ENCODE data around the gene RHAG.

RHAG gene

DNA sequence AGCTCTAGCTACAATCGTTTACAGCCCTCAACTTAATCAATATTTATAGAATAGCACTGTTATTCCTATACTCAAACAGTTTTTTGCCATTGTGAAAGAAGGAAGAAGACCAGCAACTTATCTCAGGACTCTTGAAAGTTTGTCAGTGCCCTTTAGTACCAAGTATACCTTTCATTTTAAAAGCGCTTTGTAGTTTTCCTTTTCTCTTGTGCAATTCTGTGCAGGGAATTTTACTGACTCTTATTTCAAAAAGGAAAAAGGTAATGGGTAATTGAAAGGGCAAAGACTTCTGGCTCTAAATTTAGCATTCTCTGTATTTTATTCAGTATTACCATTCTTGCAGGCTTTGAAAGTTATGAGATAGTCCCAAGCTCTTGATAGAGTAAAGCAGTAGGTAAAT, 16.8 kb upstream of the RHAG start:
- H3K4me3 ChIP-seq (ENCODE audit: low read length), result no peak overlapping the region
- no peaks in the 10 kb centered on the region for H3K9me3 ChIP-seq (ENCODE audit: control insufficient read depth, low read length)
- H3K4me1 ChIP-seq (ENCODE audit: control insufficient read depth, insufficient read depth, low read length), result no peaks in the 10 kb centered on the region
- H3K36me3 ChIP-seq (ENCODE audit: control insufficient read depth, insufficient read depth, low read length, severe bottlenecking), result no peaks in the 10 kb centered on the region
- no peak for DNase-seq (ENCODE audit: low read depth)
- H3K27me3 ChIP-seq (replicated peaks; ENCODE audit: control insufficient read depth, insufficient read depth, low read length), result no peaks in the 10 kb centered on the region
- no peak overlapping the region for H3K9ac ChIP-seq (ENCODE audit: low read length)

GRCh38 chr6:49651239-49651638, 14.6 kb upstream of the RHAG start:
- H3K27me3 ChIP-seq (replicated peaks; ENCODE audit: control insufficient read depth, insufficient read depth, low read length), result no peaks in the 10 kb centered on the region
- H3K36me3 ChIP-seq (ENCODE audit: control insufficient read depth, insufficient read depth, low read length, severe bottlenecking), result no peaks in the 10 kb centered on the region
- H3K9ac ChIP-seq (ENCODE audit: low read length), result no peak overlapping the region
- DNase-seq (ENCODE audit: low read depth), result no peak
- no peak overlapping the region for H3K4me3 ChIP-seq (ENCODE audit: low read length)
- H3K9me3 ChIP-seq (ENCODE audit: control insufficient read depth, low read length), result no peaks in the 10 kb centered on the region
- H3K4me1 ChIP-seq (ENCODE audit: control insufficient read depth, insufficient read depth, low read length), result no peaks in the 10 kb centered on the region

DNA sequence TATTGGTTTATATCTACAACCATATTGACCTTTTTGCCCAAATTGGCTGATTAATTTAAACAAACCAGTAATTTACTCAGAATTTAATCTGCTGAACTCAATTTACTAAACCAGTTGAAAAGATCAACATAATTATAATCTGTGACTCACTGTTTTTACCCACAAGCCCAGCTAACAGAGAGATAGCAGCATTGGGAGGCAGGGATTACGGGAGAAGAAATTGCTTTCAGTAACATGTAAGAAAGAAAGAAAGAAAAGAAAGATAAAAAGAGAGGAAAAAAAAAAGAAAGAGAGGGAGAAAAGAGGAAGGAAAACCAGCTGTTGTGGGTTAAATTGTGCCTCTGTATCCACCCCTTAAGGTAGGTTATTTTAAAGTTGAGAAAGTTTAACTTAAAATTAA, 13.3 kb upstream of the RHAG start:
- Histone ChIP-seq H3K36me3 (ENCODE audit: control insufficient read depth, insufficient read depth, low read length, severe bottlenecking) (no peaks in the 10 kb centered on the region), H3K4me1 (ENCODE audit: control insufficient read depth, insufficient read depth, low read length) (no peaks in the 10 kb centered on the region), H3K9ac (ENCODE audit: low read length) (no peak overlapping the region), H3K4me3 (ENCODE audit: low read length) (no peak overlapping the region), H3K9me3 (ENCODE audit: control insufficient read depth, low read length) (no peaks in the 10 kb centered on the region), H3K27me3 (replicated peaks; ENCODE audit: control insufficient read depth, insufficient read depth, low read length) (no peaks in the 10 kb centered on the region)
- no peak for DNase-seq (ENCODE audit: low read depth)

- Histone ChIP-seq H3K27me3 (replicated peaks; ENCODE audit: control insufficient read depth, insufficient read depth, low read length) (no peaks in the 10 kb centered on the region), H3K36me3 (ENCODE audit: control insufficient read depth, insufficient read depth, low read length, severe bottlenecking) (no peaks in the 10 kb centered on the region), H3K9ac (ENCODE audit: low read length) (no peak overlapping the region), H3K9me3 (ENCODE audit: control insufficient read depth, low read length) (no peaks in the 10 kb centered on the region), H3K4me1 (ENCODE audit: control insufficient read depth, insufficient read depth, low read length) (no peaks in the 10 kb centered on the region), H3K4me3 (ENCODE audit: low read length) (no peak overlapping the region)
- DNase-seq (ENCODE audit: low read depth), result no peak
Observed at GRCh38 chr6:49648036-49648435, 11.4 kb upstream of the RHAG start.

GRCh38 chr6:49647476-49647875, 10.8 kb upstream of the RHAG start:
- Histone ChIP-seq H3K4me1 (ENCODE audit: control insufficient read depth, insufficient read depth, low read length) (no peaks in the 10 kb centered on the region), H3K27me3 (replicated peaks; ENCODE audit: control insufficient read depth, insufficient read depth, low read length) (no peaks in the 10 kb centered on the region), H3K36me3 (ENCODE audit: control insufficient read depth, insufficient read depth, low read length, severe bottlenecking) (no peaks in the 10 kb centered on the region), H3K9me3 (ENCODE audit: control insufficient read depth, low read length) (no peaks in the 10 kb centered on the region), H3K4me3 (ENCODE audit: low read length) (no peak overlapping the region), H3K9ac (ENCODE audit: low read length) (no peak overlapping the region)
- no peak for DNase-seq (ENCODE audit: low read depth)

DNA sequence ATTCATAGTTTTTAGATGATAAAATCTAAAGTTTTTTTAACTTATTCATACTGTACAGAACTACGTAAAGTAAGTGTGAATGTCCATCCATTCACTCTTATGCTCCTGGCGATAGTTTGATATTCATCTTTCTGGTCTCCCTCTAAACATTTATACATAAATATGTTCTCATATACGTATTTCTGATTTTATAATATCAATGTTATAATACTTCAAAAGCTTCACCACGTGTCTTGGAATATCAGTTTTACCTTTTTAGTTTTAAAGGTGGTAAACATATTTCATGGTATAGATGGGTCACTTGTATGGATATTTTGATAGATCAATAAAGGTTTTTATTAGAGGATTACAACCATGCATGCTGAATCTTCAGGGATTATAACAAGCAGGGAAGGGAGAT, 10.3 kb upstream of the RHAG start:
- H3K4me3 ChIP-seq (ENCODE audit: low read length), result no peak overlapping the region
- no peaks in the 10 kb centered on the region for H3K4me1 ChIP-seq (ENCODE audit: control insufficient read depth, insufficient read depth, low read length)
- no peaks in the 10 kb centered on the region for H3K27me3 ChIP-seq (replicated peaks; ENCODE audit: control insufficient read depth, insufficient read depth, low read length)
- H3K36me3 ChIP-seq (ENCODE audit: control insufficient read depth, insufficient read depth, low read length, severe bottlenecking), result no peaks in the 10 kb centered on the region
- no peak for DNase-seq (ENCODE audit: low read depth)
- no peaks in the 10 kb centered on the region for H3K9me3 ChIP-seq (ENCODE audit: control insufficient read depth, low read length)
- H3K9ac ChIP-seq (ENCODE audit: low read length), result no peak overlapping the region

GRCh38 chr6:49646130-49646824, 9.6 kb upstream of the RHAG start:
- no peak for DNase-seq (ENCODE audit: low read depth)
- Histone ChIP-seq H3K9me3 (ENCODE audit: control insufficient read depth, low read length) (no peaks in the 10 kb centered on the region), H3K9ac (ENCODE audit: low read length) (no peak overlapping the region), H3K36me3 (ENCODE audit: control insufficient read depth, insufficient read depth, low read length, severe bottlenecking) (no peaks in the 10 kb centered on the region), H3K4me3 (ENCODE audit: low read length) (no peak overlapping the region), H3K27me3 (replicated peaks; ENCODE audit: control insufficient read depth, insufficient read depth, low read length) (no peaks in the 10 kb centered on the region), H3K4me1 (ENCODE audit: control insufficient read depth, insufficient read depth, low read length) (no peaks in the 10 kb centered on the region)

DNA sequence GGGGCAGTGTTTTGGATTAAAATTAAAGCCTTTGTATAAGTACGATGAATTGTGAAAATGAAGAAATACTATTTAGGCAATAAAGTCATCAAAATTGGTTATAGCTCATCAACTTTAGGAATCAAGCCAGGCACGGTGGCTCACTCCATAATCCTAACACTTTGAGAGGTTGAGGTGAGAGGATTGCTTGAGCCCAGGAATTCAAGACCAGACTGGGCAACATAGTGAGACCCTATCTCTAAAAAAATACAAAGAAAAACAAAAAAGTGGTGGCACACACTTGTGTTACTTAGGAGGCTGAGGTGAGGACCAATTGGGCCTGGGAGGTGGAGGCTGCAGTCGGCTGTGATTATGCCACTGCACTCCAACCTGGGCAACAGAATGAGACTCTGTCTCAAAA, 8.5 kb upstream of the RHAG start:
- H3K9me3 ChIP-seq (ENCODE audit: control insufficient read depth, low read length), result no peaks in the 10 kb centered on the region
- no peaks in the 10 kb centered on the region for H3K4me1 ChIP-seq (ENCODE audit: control insufficient read depth, insufficient read depth, low read length)
- no peak overlapping the region for H3K9ac ChIP-seq (ENCODE audit: low read length)
- no peaks in the 10 kb centered on the region for H3K36me3 ChIP-seq (ENCODE audit: control insufficient read depth, insufficient read depth, low read length, severe bottlenecking)
- H3K27me3 ChIP-seq (replicated peaks; ENCODE audit: control insufficient read depth, insufficient read depth, low read length), result no peaks in the 10 kb centered on the region
- no peak overlapping the region for H3K4me3 ChIP-seq (ENCODE audit: low read length)
- no peak for DNase-seq (ENCODE audit: low read depth)

GRCh38 chr6:49639177-49639817, 2.7 kb upstream of the RHAG start:
- Histone ChIP-seq H3K27me3 (replicated peaks; ENCODE audit: control insufficient read depth, insufficient read depth, low read length) (peaks cover 24% of the 10 kb centered on the region), H3K4me1 (ENCODE audit: control insufficient read depth, insufficient read depth, low read length) (no peaks in the 10 kb centered on the region), H3K9me3 (ENCODE audit: control insufficient read depth, low read length) (no peaks in the 10 kb centered on the region), H3K9ac (ENCODE audit: low read length) (no peak overlapping the region), H3K36me3 (ENCODE audit: control insufficient read depth, insufficient read depth, low read length, severe bottlenecking) (no peaks in the 10 kb centered on the region), H3K4me3 (ENCODE audit: low read length) (no peak overlapping the region)
- DNase-seq (ENCODE audit: low read depth), result no peak

GRCh38 chr6:49637350-49637731, 702 bp upstream of the RHAG start:
- DNase-seq (ENCODE audit: low read depth), result no peak

GRCh38 chr6:49635978-49636712, 494 bp downstream of the RHAG start:
- H3K9ac ChIP-seq (ENCODE audit: low read length), result no peak overlapping the region
- no peak overlapping the region for H3K4me3 ChIP-seq (ENCODE audit: low read length)
- no peaks in the 10 kb centered on the region for H3K4me1 ChIP-seq (ENCODE audit: control insufficient read depth, insufficient read depth, low read length)
- DNase-seq (ENCODE audit: low read depth), result no peak
- peaks cover 37% of the 10 kb centered on the region for H3K27me3 ChIP-seq (replicated peaks; ENCODE audit: control insufficient read depth, insufficient read depth, low read length)
- no peaks in the 10 kb centered on the region for H3K36me3 ChIP-seq (ENCODE audit: control insufficient read depth, insufficient read depth, low read length, severe bottlenecking)
- H3K9me3 ChIP-seq (ENCODE audit: control insufficient read depth, low read length), result no peaks in the 10 kb centered on the region

More at GRCh38 chr6:49637350-49637731, 702 bp upstream of the RHAG start:
- Histone ChIP-seq H3K4me1 (ENCODE audit: control insufficient read depth, insufficient read depth, low read length) (no peaks in the 10 kb centered on the region), H3K4me3 (ENCODE audit: low read length) (no peak overlapping the region), H3K9ac (ENCODE audit: low read length) (no peak overlapping the region), H3K27me3 (replicated peaks; ENCODE audit: control insufficient read depth, insufficient read depth, low read length) (peaks cover 29% of the 10 kb centered on the region), H3K9me3 (ENCODE audit: control insufficient read depth, low read length) (no peaks in the 10 kb centered on the region), H3K36me3 (ENCODE audit: control insufficient read depth, insufficient read depth, low read length, severe bottlenecking) (no peaks in the 10 kb centered on the region)

Measured in adipocyte (in vitro differentiated cells).